NCI-H2196 (cell line): ENCODE data around the gene PAPSS2.
"Not testable (repeated sequence)": the region's sequence is repeated elsewhere in the genome, so short reads cannot be mapped to it uniquely, and the experiment has no call there.

ENCODE experiments used
- DNase-seq: peaks from one replicate; lab custom pipeline; 2025; ENCODE audit not compliant: unreplicated experiment; lab: John Stamatoyannopoulos, UW

PAPSS2 gene

GRCh38 chr10:87702973-87703294 lies 43.3 kb downstream of the PAPSS2 start:
- DNase-seq, result no peak

- no peak for DNase-seq
Observed at GRCh38 chr10:87703771-87704170, 44.1 kb downstream of the PAPSS2 start.

DNA sequence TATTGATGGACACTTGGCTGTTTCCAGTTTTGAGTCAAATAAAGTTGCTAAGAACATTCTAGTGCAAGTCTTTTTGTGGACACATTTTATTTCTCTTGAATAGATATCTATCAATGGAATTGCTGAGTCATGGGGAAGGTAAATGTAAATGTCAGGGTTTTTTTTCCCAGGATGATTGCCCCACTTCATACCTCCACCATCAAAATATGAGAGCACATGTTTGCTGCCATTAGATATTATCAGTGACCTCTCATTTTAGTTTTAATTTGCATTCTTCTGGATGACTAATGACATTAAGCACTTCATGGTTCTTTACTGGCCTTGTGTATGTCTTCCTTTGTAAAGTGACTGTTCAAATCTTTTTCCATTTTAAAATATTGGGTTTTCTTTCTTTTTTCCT lies 45.7 kb downstream of the PAPSS2 start:
- no peak for DNase-seq

- no peak for DNase-seq
Observed at GRCh38 chr10:87706731-87707130, 47.1 kb downstream of the PAPSS2 start.

- no peak for DNase-seq
Observed at GRCh38 chr10:87707254-87707653, 47.6 kb downstream of the PAPSS2 start.

- no peak for DNase-seq
Observed at GRCh38 chr10:87712913-87713616, 53.4 kb downstream of the PAPSS2 start.

GRCh38 chr10:87713707-87714106 lies 54.0 kb downstream of the PAPSS2 start:
- DNase-seq, result no peak

GRCh38 chr10:87715552-87716347 lies 56.1 kb downstream of the PAPSS2 start:
- DNase-seq, result no peak

- no peak for DNase-seq
Observed at GRCh38 chr10:87716348-87716670, 56.6 kb downstream of the PAPSS2 start.

DNA sequence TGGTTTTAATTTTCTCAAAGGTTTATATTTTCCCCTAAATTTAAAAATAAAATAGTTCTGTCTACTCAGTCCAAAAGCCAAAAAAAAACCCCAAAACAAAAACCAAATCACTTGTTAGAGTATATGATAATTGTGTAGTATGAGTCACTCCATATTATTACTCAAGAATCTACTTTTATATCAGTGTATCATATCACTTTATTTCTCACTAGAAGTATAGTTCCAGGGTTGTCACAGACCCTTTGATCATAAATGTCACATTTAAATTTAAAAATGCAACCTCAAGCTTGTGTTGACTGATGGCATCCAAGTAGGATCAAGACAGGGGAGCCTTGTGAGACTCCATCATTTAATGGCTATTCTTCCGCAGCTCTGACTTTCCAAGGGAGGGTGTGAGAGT lies 61.0 kb downstream of the PAPSS2 start:
- no peak for DNase-seq

DNA sequence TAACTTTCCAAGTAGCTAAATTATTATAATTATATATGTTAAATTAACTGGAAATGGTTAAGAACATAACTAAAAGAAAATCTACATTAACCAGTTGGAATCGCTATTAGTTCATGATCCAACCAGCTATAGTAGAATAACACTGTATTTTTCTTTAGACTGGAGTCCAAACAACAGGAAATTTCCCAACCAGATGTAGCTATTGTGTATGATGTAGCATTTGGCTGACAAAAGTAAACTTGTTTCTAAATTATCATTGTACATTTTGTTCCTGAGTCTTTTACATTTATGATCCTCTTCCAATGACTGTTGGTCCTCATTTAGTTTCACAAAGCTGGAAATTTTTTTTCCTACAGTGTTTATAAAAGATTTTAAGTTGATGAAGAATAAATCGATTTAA lies 62.1 kb downstream of the PAPSS2 start:
- DNase-seq, result no peak

DNA sequence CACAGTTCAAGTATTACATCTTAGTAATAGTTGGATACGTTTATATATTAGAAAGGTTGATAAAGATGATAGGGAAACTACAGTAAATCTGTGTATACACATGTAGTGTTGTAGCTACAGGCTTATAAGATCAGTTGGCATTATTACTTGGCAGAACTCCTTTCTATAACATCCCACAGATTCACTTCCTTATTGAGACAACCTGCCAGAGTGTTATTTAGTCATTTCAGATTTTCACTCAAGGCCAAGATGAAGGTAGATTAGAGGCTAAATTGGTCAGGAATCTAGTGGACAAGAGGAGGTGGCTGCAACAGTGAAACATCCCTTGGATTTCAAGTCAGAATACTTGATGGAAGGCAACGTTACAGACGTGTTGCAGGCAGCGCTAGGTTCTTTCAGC lies 63.0 kb downstream of the PAPSS2 start:
- no peak for DNase-seq

DNA sequence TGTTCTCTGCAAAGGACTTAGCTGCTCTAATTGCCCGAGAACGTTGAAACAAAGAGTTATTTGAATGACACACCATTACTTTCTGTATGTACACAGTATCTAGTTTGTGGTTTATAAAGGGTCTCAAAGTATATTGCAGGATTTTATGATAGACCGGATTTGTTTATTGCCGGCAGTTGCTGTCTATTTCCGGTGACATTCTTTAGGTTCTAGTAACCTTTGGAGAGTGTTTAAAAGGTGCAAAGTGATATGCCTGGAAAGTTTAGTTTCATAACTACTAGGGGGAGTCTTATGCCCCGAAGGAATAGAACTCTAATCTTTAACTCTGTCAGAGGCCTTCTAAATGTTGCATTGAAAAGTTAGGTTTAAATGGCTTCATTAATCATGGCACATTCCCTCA lies 63.8 kb downstream of the PAPSS2 start:
- no peak for DNase-seq

GRCh38 chr10:87724789-87725188 lies 65.1 kb downstream of the PAPSS2 start:
- no peak for DNase-seq

GRCh38 chr10:87729940-87730339 lies 70.3 kb downstream of the PAPSS2 start:
- DNase-seq, result no peak

GRCh38 chr10:87733081-87733480 lies 73.4 kb downstream of the PAPSS2 start:
- no peak for DNase-seq

GRCh38 chr10:87734987-87735827 lies 75.5 kb downstream of the PAPSS2 start:
- DNase-seq, result peak; percentile 1

DNA sequence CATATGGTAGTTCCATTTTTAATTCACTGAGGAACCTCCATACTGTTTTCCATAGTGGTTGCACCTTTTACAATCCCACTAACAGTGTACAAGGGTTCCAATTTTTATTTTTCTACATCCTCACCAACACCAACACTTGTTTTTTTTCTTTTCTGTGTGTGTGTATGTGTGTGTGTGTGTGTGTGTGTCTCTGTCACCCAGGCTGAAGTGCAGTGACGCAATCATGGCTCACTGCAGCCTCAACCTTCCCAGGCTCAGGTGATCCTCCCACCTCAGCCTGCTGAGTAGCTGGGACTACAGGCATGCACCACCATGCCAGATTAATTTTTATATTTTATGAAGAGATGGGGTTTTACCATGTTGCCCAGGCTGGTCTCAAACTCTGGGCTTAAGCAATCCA lies 78.6 kb downstream of the PAPSS2 start:
- not testable (repeated sequence) for DNase-seq

- DNase-seq, result no peak
Observed at GRCh38 chr10:87739703-87740102, 80.0 kb downstream of the PAPSS2 start.

DNA sequence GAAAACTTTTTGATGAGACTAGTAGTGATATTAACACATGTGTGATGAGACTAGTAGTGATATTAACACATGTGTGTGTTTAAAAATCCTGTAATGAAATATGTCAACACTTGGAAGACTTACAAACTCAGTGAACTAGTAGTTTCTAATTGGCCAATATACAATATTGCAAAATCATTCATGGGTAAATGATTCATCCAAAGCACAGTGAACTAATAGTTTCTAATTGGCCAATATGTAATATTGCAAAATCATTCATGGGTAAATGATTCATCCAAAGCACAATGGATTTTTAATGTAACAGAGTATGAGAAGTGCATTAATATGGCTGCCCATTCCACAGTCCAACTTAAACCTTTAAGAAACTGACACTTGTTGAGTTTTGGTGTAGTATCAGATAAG lies 80.6 kb downstream of the PAPSS2 start:
- DNase-seq, result no peak

DNA sequence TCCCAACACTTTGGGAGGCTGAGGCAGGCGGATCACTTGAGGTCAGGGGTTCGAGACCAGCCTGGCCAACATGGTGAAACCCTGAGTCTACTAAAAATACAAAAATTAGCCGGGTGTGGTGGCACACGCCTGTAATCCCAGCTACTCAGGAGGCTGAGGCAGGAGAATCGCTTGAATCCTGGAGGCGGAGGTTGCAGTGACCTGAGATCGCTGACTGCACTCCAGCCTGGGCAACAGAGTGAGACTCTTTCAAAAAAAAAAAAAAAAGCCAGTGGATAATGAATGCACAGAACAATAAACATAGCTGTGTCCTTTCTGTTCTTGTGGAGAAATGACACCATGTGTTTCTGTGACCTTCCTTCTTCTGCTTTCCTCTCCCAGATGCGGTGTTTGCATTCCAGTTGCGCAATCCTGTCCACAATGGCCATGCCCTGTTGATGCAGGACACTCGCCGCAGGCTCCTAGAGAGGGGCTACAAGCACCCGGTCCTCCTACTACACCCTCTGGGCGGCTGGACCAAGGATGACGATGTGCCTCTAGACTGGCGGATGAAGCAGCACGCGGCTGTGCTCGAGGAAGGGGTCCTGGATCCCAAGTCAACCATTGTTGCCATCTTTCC lies 83.4 kb downstream of the PAPSS2 start:
- DNase-seq, result not testable (repeated sequence)

GRCh38 chr10:87744606-87745005 lies 84.9 kb downstream of the PAPSS2 start:
- DNase-seq, result no peak
